HEK293 (cell line): ENCODE measurements around the gene BTBD8.

Experiments
- SP2 ChIP-seq: fragments of 450-650 bp; formaldehyde crosslinking; IDR thresholded peaks from 2 replicates; pipeline ENCODE4 v1.5.1; 2016; ENCODE audit warnings: missing biosample characterization, missing genetic modification characterization
- ZFP37 ChIP-seq: fragments of 450-650 bp; formaldehyde crosslinking; IDR thresholded peaks from 2 replicates; pipeline ENCODE4 v1.5.1; 2016; ENCODE audit warnings: missing biosample characterization, missing genetic modification characterization
- ZNF174 ChIP-seq: fragments of 450-650 bp; formaldehyde crosslinking; IDR thresholded peaks from 2 replicates; pipeline ENCODE4 v1.5.0; 2017; ENCODE audit warnings: missing biosample characterization, mild to moderate bottlenecking, missing genetic modification characterization
- ZNF548 ChIP-seq: fragments of 450-650 bp; formaldehyde crosslinking; IDR thresholded peaks from 2 replicates; pipeline ENCODE4 v1.5.1; 2016; ENCODE audit warnings: missing biosample characterization, missing genetic modification characterization
- ZNF558 ChIP-seq: fragments of 450-650 bp; formaldehyde crosslinking; IDR thresholded peaks from 2 replicates; pipeline ENCODE4 v1.5.1; 2016; ENCODE audit warnings: missing biosample characterization, missing genetic modification characterization
- ZNF747 ChIP-seq: fragments of 450-650 bp; formaldehyde crosslinking; IDR thresholded peaks from 2 replicates; pipeline ENCODE4 v1.5.1; 2016; ENCODE audit warnings: missing biosample characterization, missing genetic modification characterization
- TF ChIP-seq, protein P1 (sequence below): fragments of 450-650 bp; formaldehyde crosslinking; IDR thresholded peaks from 2 replicates; pipeline ENCODE4 v1.5.1; 2016; ENCODE audit warnings: missing biosample characterization, missing genetic modification characterization

DNA sequence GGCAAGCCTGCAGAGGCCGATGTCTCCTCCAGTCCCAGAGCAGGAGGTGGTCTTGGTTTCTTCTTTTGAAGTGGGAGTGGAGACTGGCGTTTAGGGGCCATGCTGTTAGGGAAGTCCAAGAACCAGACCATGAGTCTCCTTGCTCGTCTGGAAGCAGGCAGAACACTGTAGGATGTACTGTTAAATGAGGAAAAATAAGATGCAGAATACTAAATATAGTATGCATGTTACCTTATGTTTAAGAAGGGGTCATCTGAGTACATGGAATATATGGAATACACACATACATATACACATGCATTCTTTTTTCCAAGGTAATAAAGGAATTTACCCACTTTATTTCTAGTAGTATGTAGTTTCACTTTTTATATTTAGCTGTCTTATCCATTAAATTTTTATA, 4.8 kb upstream of the BTBD8 start, which contains the start of gene SETSIP:
- TF ChIP-seq, protein P1, sequence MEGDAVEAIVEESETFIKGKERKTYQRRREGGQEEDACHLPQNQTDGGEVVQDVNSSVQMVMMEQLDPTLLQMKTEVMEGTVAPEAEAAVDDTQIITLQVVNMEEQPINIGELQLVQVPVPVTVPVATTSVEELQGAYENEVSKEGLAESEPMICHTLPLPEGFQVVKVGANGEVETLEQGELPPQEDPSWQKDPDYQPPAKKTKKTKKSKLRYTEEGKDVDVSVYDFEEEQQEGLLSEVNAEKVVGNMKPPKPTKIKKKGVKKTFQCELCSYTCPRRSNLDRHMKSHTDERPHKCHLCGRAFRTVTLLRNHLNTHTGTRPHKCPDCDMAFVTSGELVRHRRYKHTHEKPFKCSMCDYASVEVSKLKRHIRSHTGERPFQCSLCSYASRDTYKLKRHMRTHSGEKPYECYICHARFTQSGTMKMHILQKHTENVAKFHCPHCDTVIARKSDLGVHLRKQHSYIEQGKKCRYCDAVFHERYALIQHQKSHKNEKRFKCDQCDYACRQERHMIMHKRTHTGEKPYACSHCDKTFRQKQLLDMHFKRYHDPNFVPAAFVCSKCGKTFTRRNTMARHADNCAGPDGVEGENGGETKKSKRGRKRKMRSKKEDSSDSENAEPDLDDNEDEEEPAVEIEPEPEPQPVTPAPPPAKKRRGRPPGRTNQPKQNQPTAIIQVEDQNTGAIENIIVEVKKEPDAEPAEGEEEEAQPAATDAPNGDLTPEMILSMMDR (tag by site-specific recombination), result no peak
- TF ChIP-seq ZNF548 (no peak), ZNF558 (tag by site-specific recombination) (no peak), SP2 (tag by site-specific recombination) (no peak), ZNF174 (no peak), ZFP37 (no peak), ZNF747 (tag by site-specific recombination) (no peak)
